Adipocyte (in vitro differentiated cells): ENCODE measurements around the gene PGS1.
A peak's percentile ranks its signal among the peaks of the same experiment; 100 is the strongest.

Source experiments
- DNase-seq: peaks from one replicate; pipeline ENCODE4 v3.0.0-alpha.2; 2015; ENCODE audit warnings: low read depth
- H3K27me3 ChIP-seq: replicated peaks from 2 replicates; pipeline ENCODE4 v1.7.0; 2013; ENCODE audit warnings: mild to moderate bottlenecking, low read length, moderate library complexity; ENCODE audit not compliant: control insufficient read depth, insufficient read depth
- H3K36me3 ChIP-seq: 2 replicates; pipeline ENCODE4 v1.7.0; 2013; ENCODE audit warnings: low read length, mild to moderate bottlenecking, moderate library complexity; ENCODE audit not compliant: control insufficient read depth, insufficient read depth, severe bottlenecking
- H3K4me1 ChIP-seq: 2 replicates; pipeline ENCODE4 v1.7.0; 2013; ENCODE audit warnings: mild to moderate bottlenecking, low read length, moderate library complexity; ENCODE audit not compliant: control insufficient read depth, insufficient read depth
- H3K4me3 ChIP-seq: 2 replicates; pipeline ENCODE4 v1.7.0; 2013; ENCODE audit warnings: mild to moderate bottlenecking, low read length, moderate library complexity
- H3K9ac ChIP-seq: 2 replicates; pipeline ENCODE4 v1.7.0; 2013; ENCODE audit warnings: mild to moderate bottlenecking, low read length, moderate library complexity
- H3K9me3 ChIP-seq: 2 replicates; pipeline ENCODE4 v1.7.0; 2013; ENCODE audit warnings: mild to moderate bottlenecking, low read length, moderate library complexity; ENCODE audit not compliant: control insufficient read depth

PGS1 gene

GRCh38 chr17:78368854-78369495, 9.5 kb upstream of the PGS1 start:
- no peaks in the 10 kb centered on the region for H3K9me3 ChIP-seq
- H3K9ac ChIP-seq = no peak overlapping the region
- peaks cover 24% of the 10 kb centered on the region for H3K4me1 ChIP-seq
- H3K36me3 ChIP-seq = no peaks in the 10 kb centered on the region
- no peaks in the 10 kb centered on the region for H3K27me3 ChIP-seq
- no peak for DNase-seq
- no peak overlapping the region for H3K4me3 ChIP-seq

- Histone ChIP-seq H3K4me3 (no peak overlapping the region), H3K9ac (no peak overlapping the region), H3K27me3 (no peaks in the 10 kb centered on the region), H3K9me3 (no peaks in the 10 kb centered on the region), H3K36me3 (no peaks in the 10 kb centered on the region), H3K4me1 (peaks cover 33% of the 10 kb centered on the region)
- no peak for DNase-seq
These were observed 8.6 kb upstream of the PGS1 start for GRCh38 chr17:78369791-78370381.

GRCh38 chr17:78371056-78371455, 7.4 kb upstream of the PGS1 start:
- no peak overlapping the region for H3K4me3 ChIP-seq
- no peak overlapping the region for H3K9ac ChIP-seq
- no peaks in the 10 kb centered on the region for H3K9me3 ChIP-seq
- peaks cover 35% of the 10 kb centered on the region for H3K4me1 ChIP-seq
- H3K36me3 ChIP-seq = no peaks in the 10 kb centered on the region
- H3K27me3 ChIP-seq = no peaks in the 10 kb centered on the region
- no peak for DNase-seq

- Histone ChIP-seq H3K4me1 (peaks cover 46% of the 10 kb centered on the region), H3K36me3 (no peaks in the 10 kb centered on the region), H3K27me3 (no peaks in the 10 kb centered on the region), H3K4me3 (no peak overlapping the region), H3K9me3 (no peaks in the 10 kb centered on the region), H3K9ac (peak overlapping the region; percentile 37)
- no peak for DNase-seq
These were observed 5.6 kb upstream of the PGS1 start for GRCh38 chr17:78372841-78373240.

GRCh38 chr17:78374189-78374588, 4.3 kb upstream of the PGS1 start:
- no peaks in the 10 kb centered on the region for H3K9me3 ChIP-seq
- H3K4me1 ChIP-seq = peaks cover 52% of the 10 kb centered on the region
- H3K27me3 ChIP-seq = no peaks in the 10 kb centered on the region
- DNase-seq = no peak
- no peak overlapping the region for H3K4me3 ChIP-seq
- no peak overlapping the region for H3K9ac ChIP-seq
- no peaks in the 10 kb centered on the region for H3K36me3 ChIP-seq

- Histone ChIP-seq H3K4me3 (peak overlapping the region; percentile 54), H3K9me3 (no peaks in the 10 kb centered on the region), H3K27me3 (no peaks in the 10 kb centered on the region), H3K9ac (peak overlapping the region; percentile 53), H3K36me3 (no peaks in the 10 kb centered on the region), H3K4me1 (peaks cover 58% of the 10 kb centered on the region)
- peak; percentile 80 for DNase-seq
These were observed 3.7 kb upstream of the PGS1 start for GRCh38 chr17:78374631-78375274.

- Histone ChIP-seq H3K36me3 (no peaks in the 10 kb centered on the region), H3K27me3 (no peaks in the 10 kb centered on the region), H3K9ac (peak overlapping the region; percentile 53), H3K4me3 (peak overlapping the region; percentile 54), H3K9me3 (no peaks in the 10 kb centered on the region), H3K4me1 (peaks cover 66% of the 10 kb centered on the region)
- DNase-seq = peak; percentile 96
These were observed 2.9 kb upstream of the PGS1 start for GRCh38 chr17:78375401-78376151.

- no peak for DNase-seq
- Histone ChIP-seq H3K36me3 (peaks cover 5% of the 10 kb centered on the region), H3K9me3 (no peaks in the 10 kb centered on the region), H3K4me1 (peaks cover 71% of the 10 kb centered on the region), H3K27me3 (no peaks in the 10 kb centered on the region), H3K9ac (peak overlapping the region; percentile 53), H3K4me3 (peak overlapping the region; percentile 48)
These were observed 2.3 kb upstream of the PGS1 start for GRCh38 chr17:78376161-78376560.

- Histone ChIP-seq H3K36me3 (peaks cover 6% of the 10 kb centered on the region), H3K4me3 (peak overlapping the region; percentile 98), H3K9me3 (no peaks in the 10 kb centered on the region), H3K4me1 (peaks cover 76% of the 10 kb centered on the region), H3K9ac (peak overlapping the region; percentile 98), H3K27me3 (no peaks in the 10 kb centered on the region)
- no peak for DNase-seq
These were observed 608 bp upstream of the PGS1 start for GRCh38 chr17:78377858-78378224.

GRCh38 chr17:78379131-78379491, 662 bp downstream of the PGS1 start:
- Histone ChIP-seq H3K4me1 (peaks cover 84% of the 10 kb centered on the region), H3K36me3 (peaks cover 6% of the 10 kb centered on the region), H3K9me3 (no peaks in the 10 kb centered on the region), H3K27me3 (no peaks in the 10 kb centered on the region), H3K9ac (peak overlapping the region; percentile 98), H3K4me3 (peak overlapping the region; percentile 98)
- DNase-seq = peak; percentile 71

- peaks cover 6% of the 10 kb centered on the region for H3K36me3 ChIP-seq
- H3K27me3 ChIP-seq = no peaks in the 10 kb centered on the region
- H3K9me3 ChIP-seq = no peaks in the 10 kb centered on the region
- H3K4me1 ChIP-seq = peaks cover 83% of the 10 kb centered on the region
- peak overlapping the region; percentile 98 for H3K9ac ChIP-seq
- no peak for DNase-seq
- peak overlapping the region; percentile 98 for H3K4me3 ChIP-seq
These were observed 1.9 kb downstream of the PGS1 start for GRCh38 chr17:78380370-78380769.
